SU-DHL-6 (cell line): ENCODE measurements around the gene NUB1.

ENCODE experiments used
- CTCF ChIP-seq: fragments of 200-600 bp; sonication (generic); IDR thresholded peaks from one replicate; pipeline ENCODE4 v1.5.1; 2017; ENCODE audit warnings: antibody characterized with exemption, mild to moderate bottlenecking, low read length, moderate library complexity; ENCODE audit not compliant: insufficient read depth, poor library complexity, severe bottlenecking
- EZH2phosphoT487 ChIP-seq: fragments of 200-600 bp; sonication (generic), shearing (Covaris generic); conservative IDR thresholded peaks from 2 replicates; pipeline ENCODE4 v1.6.1; 2018; ENCODE audit warnings: mild to moderate bottlenecking, antibody characterized with exemption, low read length, moderate library complexity, mixed read lengths

- TF ChIP-seq CTCF (no peak), EZH2phosphoT487 (no peak)
These were observed 11.4 kb upstream of the NUB1 start for GRCh38 chr7:151330181-151330580.
